Measurements from ENCODE around the gene CYBC1. TPM values are rescaled to one million over a fixed set of nuclear protein-coding genes. Genes with fewer than 3 reads are reported as not detected.

CYBC1 gene
- total RNA-seq, 1 donor from 2014 or later: 132 TPM

- H3K27me3 ChIP-seq (ENCODE audit: low read depth): no peaks in the 10 kb centered on the region
- no peaks in the 10 kb centered on the region for H3K9me3 ChIP-seq
- ATAC-seq: peak; percentile 83 to 85
- H3K36me3 ChIP-seq: no peaks in the 10 kb centered on the region
- peak; percentile 93 for TF ChIP-seq CTCF (IDR thresholded peaks at IDR 0.05)
- H3K4me1 ChIP-seq: peaks cover 29% of the 10 kb centered on the region
- intact Hi-C loops (cut with DNase I): no loop called here
- DNase-seq: peak; percentile 87
- peak overlapping the region; percentile 64 for H3K27ac ChIP-seq
- peak overlapping the region; percentile 20 for H3K4me3 ChIP-seq
Observed at GRCh38 chr17:82494236-82495055, 43.9 kb upstream of the CYBC1 start.

- peaks cover 27% of the 10 kb centered on the region for H3K4me1 ChIP-seq
- H3K27ac ChIP-seq: no peak overlapping the region
- no peak for ATAC-seq
- H3K4me3 ChIP-seq: no peak overlapping the region
- TF ChIP-seq CTCF (IDR thresholded peaks at IDR 0.05): no peak
- H3K36me3 ChIP-seq: peaks cover 6% of the 10 kb centered on the region
- intact Hi-C loops (cut with DNase I): no loop called here
- no peaks in the 10 kb centered on the region for H3K9me3 ChIP-seq
- no peak for DNase-seq
- H3K27me3 ChIP-seq (ENCODE audit: low read depth): no peaks in the 10 kb centered on the region
Observed at GRCh38 chr17:82493226-82493781, 42.8 kb upstream of the CYBC1 start.

GRCh38 chr17:82492643-82493225, 42.2 kb upstream of the CYBC1 start:
- intact Hi-C loops (cut with DNase I): no loop called here
- Histone ChIP-seq H3K4me1 (peaks cover 21% of the 10 kb centered on the region), H3K36me3 (peaks cover 8% of the 10 kb centered on the region), H3K27me3 (ENCODE audit: low read depth) (no peaks in the 10 kb centered on the region), H3K4me3 (no peak overlapping the region), H3K9me3 (no peaks in the 10 kb centered on the region), H3K27ac (no peak overlapping the region)
- no peak for ATAC-seq
- no peak for TF ChIP-seq CTCF (IDR thresholded peaks at IDR 0.05)
- DNase-seq: no peak

GRCh38 chr17:82491533-82491932, 41.0 kb upstream of the CYBC1 start:
- intact Hi-C loops (cut with DNase I): no loop called here
- peaks cover 15% of the 10 kb centered on the region for H3K4me1 ChIP-seq
- TF ChIP-seq CTCF (IDR thresholded peaks at IDR 0.05): no peak
- no peaks in the 10 kb centered on the region for H3K27me3 ChIP-seq (ENCODE audit: low read depth)
- peaks cover 19% of the 10 kb centered on the region for H3K36me3 ChIP-seq
- no peak for ATAC-seq
- no peak overlapping the region for H3K27ac ChIP-seq
- H3K9me3 ChIP-seq: no peaks in the 10 kb centered on the region
- H3K4me3 ChIP-seq: no peak overlapping the region
- no peak for DNase-seq

GRCh38 chr17:82491196-82491530, 40.6 kb upstream of the CYBC1 start:
- H3K27ac ChIP-seq: no peak overlapping the region
- peaks cover 23% of the 10 kb centered on the region for H3K36me3 ChIP-seq
- no peak overlapping the region for H3K4me3 ChIP-seq
- peaks cover 11% of the 10 kb centered on the region for H3K4me1 ChIP-seq
- no peak for ATAC-seq
- no peaks in the 10 kb centered on the region for H3K27me3 ChIP-seq (ENCODE audit: low read depth)
- DNase-seq: no peak
- no peaks in the 10 kb centered on the region for H3K9me3 ChIP-seq
- no peak for TF ChIP-seq CTCF (IDR thresholded peaks at IDR 0.05)
- intact Hi-C loops (cut with DNase I): no loop called here

All from lower lobe of right lung (tissue), 2 donors.